Mucosa of descending colon (tissue), 3 donors: ENCODE data around the gene TMSB4X. TPM values are rescaled to one million over a fixed set of nuclear protein-coding genes. Genes with fewer than 3 reads are reported as not detected.

Experiments
- ATAC-seq: fragments of 200-7000 bp; cut with Tn5 transposase; one replicate; pipeline ENCODE4 v1.9.1; 2020; ENCODE audit warnings: mild to moderate bottlenecking, moderate library complexity
- DNase-seq, 3 donors: peaks; one replicate each; pipeline ENCODE4 v3.0.0-alpha.2; 2020
- H3K36me3 ChIP-seq: fragments of 200-600 bp; one replicate; pipeline ENCODE4 v1.8.0; 2021; ENCODE audit warnings: low read depth, mild to moderate bottlenecking
- H3K4me1 ChIP-seq: fragments of 200-600 bp; one replicate; pipeline ENCODE4 v1.8.0; 2021; ENCODE audit warnings: low read depth, mild to moderate bottlenecking
- H3K4me3 ChIP-seq: fragments of 200-600 bp; one replicate; pipeline ENCODE4 v1.8.0; 2021; ENCODE audit warnings: mild to moderate bottlenecking
- H3K9me3 ChIP-seq: fragments of 200-600 bp; one replicate; pipeline ENCODE4 v1.8.0; 2021; ENCODE audit warnings: mild to moderate bottlenecking
- CTCF ChIP-seq: fragments of 200-600 bp; IDR thresholded peaks from one replicate; pipeline ENCODE4 v1.8.0; 2022; ENCODE audit warnings: antibody characterized with exemption, mild to moderate bottlenecking
- intact Hi-C, 2 donors: fragments of 100-400 bp; cut with DNase I in 1 of 2; cut with micrococcal nuclease in 1 of 2; formaldehyde crosslinking; loops; one replicate each; pipeline versions ENCODE4 v1.11.0 to v1.11.1; 2022; cut with DNase I, micrococcal nuclease
- total RNA-seq, 3 donors: library from RNA; stranded (reverse); fragmentation: NEBNext Ultra II Directional in 2 of 3; extraction: Animal tissue kit (Norgen Biotek cat#: 25700) in 2 of 3; gene quantifications; one replicate each; pipeline versions ENCODE4 v1.2.1 to v1.2.4, GENCODE V29; 2021 to 2023
- donor health status: DM: no; HTN: no; CAD: no; lungs with moderate emphysema.
- donor health status: DM: no; HTN: no; CAD: no.
- donor health status: DM: no; HTN: yes; CAD: no.

The TMSB4X gene
- total RNA-seq, 3 donors from 2014 or later, result 2,288 to 5,392 (median 5,014) TPM

DNA sequence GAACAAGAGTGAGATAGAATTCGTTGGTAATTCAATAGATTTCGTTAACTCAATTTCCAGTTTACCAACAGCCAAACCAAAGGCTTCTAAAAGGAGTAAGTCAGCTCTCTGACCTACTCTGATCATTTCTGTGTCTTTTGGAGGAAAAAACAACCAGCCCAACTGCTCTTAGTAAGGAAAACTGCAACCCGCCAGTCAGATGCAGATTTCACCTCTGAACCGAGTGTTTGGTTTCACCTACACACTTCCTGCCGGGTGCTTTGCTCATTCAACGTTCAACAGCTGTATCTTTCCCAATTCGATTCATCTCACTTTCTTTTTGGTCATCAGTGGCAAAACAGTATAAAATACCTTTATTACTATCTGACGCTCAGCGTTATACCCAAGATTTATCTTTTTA is 24.5 kb downstream of the TMSB4X start:
- DNase-seq (no peak), ATAC-seq (no peak)
- Histone ChIP-seq H3K4me1 (peaks cover 20% of the 10 kb centered on the region), H3K4me3 (no peak overlapping the region), H3K36me3 (no peaks in the 10 kb centered on the region), H3K9me3 (no peaks in the 10 kb centered on the region)
- intact Hi-C loops, result no loop called here
- no peak for TF ChIP-seq CTCF

DNA sequence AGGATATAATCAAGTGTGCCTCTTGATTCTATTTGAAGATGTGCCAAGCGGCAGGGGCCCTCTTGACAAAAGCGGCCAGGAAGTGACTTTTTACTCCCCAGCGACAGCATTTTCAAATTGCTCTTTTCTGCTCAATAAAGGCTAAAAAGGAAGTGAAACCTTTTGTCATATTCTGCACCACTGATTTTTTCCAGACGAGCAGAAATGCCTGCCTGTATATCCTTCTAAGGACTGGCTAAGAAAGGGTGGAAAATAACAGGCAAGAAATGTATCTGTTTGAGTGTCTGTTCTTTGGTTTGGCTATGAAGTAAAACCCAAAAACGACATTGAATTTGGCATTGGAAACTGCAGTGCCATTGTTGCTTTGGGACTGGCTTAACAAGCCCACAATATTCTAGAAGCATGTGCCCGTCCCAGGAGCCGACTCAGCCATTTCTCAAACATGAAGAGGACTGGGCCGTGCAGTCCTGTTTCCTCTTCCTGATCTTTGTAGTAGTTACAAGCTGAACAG is 25.4 kb downstream of the TMSB4X start:
- no peaks in the 10 kb centered on the region for H3K9me3 ChIP-seq
- peaks cover 20% of the 10 kb centered on the region for H3K4me1 ChIP-seq
- DNase-seq (no peak), ATAC-seq (peak; percentile 3)
- intact Hi-C loops, result no loop called here
- no peak for TF ChIP-seq CTCF
- H3K4me3 ChIP-seq, result no peak overlapping the region
- no peaks in the 10 kb centered on the region for H3K36me3 ChIP-seq

GRCh38 chrX:13001097-13001496 is 26.2 kb downstream of the TMSB4X start:
- Histone ChIP-seq H3K4me1 (peaks cover 20% of the 10 kb centered on the region), H3K36me3 (no peaks in the 10 kb centered on the region), H3K4me3 (no peak overlapping the region), H3K9me3 (no peaks in the 10 kb centered on the region)
- no peak for ATAC-seq
- no peak for DNase-seq
- TF ChIP-seq CTCF, result no peak
- intact Hi-C loops, result no loop called here

DNA sequence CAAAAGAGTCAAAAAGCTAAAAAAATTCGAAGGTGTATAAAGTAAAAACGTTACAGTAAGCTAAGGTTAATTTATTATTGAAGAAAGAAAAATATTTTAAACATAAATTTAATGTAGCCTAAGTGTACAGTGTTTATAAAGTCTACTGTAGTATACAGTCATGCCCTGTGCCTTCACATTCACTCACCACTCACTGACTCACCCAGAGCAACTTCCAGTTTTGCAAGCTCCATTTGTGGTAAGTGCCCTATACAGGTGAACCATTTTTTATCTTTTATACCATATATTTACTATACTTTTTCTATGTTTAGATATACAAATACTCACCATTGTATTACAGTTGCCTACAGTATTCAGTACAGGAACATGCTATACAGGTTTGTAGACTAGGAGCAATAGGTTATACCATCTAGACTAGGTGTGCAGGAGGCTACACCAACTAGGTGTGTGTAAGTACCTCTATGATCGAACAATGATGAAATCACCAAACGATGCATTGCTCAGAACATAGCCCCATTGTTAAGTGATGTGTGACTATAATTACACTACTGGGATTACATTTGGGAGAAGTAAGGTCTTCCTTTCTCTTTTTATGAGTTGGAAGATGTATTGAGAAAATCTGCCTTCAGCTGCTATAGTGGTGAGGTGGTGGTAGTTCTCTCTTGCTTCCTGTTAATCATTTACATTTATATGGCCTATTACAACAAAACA is 27.2 kb downstream of the TMSB4X start:
- Histone ChIP-seq H3K9me3 (no peaks in the 10 kb centered on the region), H3K4me1 (peaks cover 20% of the 10 kb centered on the region), H3K36me3 (no peaks in the 10 kb centered on the region), H3K4me3 (no peak overlapping the region)
- TF ChIP-seq CTCF, result no peak
- intact Hi-C loops, result no loop called here
- DNase-seq (no peak), ATAC-seq (peak; percentile 85)

- no peak overlapping the region for H3K4me3 ChIP-seq
- H3K4me1 ChIP-seq, result peaks cover 13% of the 10 kb centered on the region
- no peak for TF ChIP-seq CTCF
- no peaks in the 10 kb centered on the region for H3K9me3 ChIP-seq
- ATAC-seq (no peak), DNase-seq (peak in 1 of 3 donors; percentile 51)
- no peaks in the 10 kb centered on the region for H3K36me3 ChIP-seq
- intact Hi-C loops, result no loop called here
Observed at GRCh38 chrX:13005661-13006473, 31.0 kb downstream of the TMSB4X start.
